ENCODE measurements around the gene TSEN2. TPM values are rescaled to one million over a fixed set of nuclear protein-coding genes. Genes with fewer than 3 reads are reported as not detected.
"Not testable (repeated sequence)": the region's sequence is repeated elsewhere in the genome, so short reads cannot be mapped to it uniquely, and the experiment has no call there.

TSEN2 gene
- total RNA-seq, 3 donors from 2014 or later (not counting 1 experiment from before 2014, with no cell fraction given) = 4.1 to 11.4 (median 5.7) TPM

DNA sequence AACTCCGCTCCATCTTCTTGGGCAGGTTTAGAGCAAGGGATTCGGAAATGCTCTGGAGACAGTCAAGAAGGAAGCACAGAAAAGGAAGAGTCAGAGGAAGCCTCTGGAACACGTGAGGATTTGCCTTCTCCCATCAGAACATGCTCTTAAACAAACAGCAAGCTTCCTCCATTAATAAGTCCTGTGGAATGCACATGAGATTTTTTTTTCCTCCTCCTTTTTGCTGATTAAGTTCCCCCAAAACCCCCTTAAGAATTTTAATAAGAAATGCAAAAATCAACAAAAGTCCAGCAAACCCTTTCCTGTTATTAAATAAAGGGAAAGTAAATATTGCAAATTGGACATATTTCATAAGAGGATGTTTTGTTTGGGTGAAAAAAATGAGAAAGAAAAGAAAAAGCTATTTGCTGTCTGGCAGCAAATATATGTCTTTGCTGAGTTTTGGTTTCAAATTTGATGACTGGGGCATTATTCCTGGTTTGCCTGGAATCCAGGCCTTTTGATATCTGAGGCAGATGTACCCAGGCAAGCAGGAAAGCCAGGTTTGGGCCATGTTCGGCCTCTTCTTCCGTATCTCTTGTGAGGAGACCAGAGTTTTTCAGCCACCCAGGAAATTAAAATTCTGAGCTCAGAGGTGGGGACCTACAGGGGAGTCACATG is 7.9 kb upstream of the TSEN2 start:
- WGBS (ENCODE audit: insufficient coverage) = 90% methylated on average over 5 of the region's 5 CpGs

DNA sequence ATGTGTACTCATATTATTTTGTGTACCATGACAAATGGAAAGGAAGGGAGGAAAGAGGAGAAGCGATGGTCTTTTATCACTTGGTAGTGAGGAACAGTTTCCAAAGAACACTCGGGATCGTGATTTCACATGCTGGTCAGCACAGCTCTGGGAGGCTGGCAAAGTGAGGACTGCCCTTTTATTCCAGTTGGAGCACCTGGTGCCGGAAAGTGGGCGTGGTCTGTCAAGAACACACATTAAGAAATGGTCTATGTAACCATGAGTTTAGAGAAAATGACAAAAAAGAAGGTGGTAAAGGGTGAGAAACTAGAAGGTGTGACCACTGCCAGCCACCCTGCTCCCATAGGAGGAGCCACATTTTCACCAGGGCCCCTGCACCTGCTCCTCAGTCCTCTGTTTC is 7.0 kb upstream of the TSEN2 start:
- no peak for ATAC-seq
- Mint-ChIP-seq H3K27me3 (ENCODE audit: low read depth in 2 of 2) (peaks cover 0 to 3% of the 10 kb centered on the region in 2 donors), H3K9me3 (no peaks in the 10 kb centered on the region), H3K36me3 (no peaks in the 10 kb centered on the region), H3K4me1 (peaks cover 0 to 5% of the 10 kb centered on the region in 2 donors), H3K4me3 (no peak overlapping the region), H3K27ac (no peak overlapping the region)
- TF ChIP-seq, protein P1, sequence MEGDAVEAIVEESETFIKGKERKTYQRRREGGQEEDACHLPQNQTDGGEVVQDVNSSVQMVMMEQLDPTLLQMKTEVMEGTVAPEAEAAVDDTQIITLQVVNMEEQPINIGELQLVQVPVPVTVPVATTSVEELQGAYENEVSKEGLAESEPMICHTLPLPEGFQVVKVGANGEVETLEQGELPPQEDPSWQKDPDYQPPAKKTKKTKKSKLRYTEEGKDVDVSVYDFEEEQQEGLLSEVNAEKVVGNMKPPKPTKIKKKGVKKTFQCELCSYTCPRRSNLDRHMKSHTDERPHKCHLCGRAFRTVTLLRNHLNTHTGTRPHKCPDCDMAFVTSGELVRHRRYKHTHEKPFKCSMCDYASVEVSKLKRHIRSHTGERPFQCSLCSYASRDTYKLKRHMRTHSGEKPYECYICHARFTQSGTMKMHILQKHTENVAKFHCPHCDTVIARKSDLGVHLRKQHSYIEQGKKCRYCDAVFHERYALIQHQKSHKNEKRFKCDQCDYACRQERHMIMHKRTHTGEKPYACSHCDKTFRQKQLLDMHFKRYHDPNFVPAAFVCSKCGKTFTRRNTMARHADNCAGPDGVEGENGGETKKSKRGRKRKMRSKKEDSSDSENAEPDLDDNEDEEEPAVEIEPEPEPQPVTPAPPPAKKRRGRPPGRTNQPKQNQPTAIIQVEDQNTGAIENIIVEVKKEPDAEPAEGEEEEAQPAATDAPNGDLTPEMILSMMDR (IDR thresholded peaks at IDR 0.05) = no peak
- Histone ChIP-seq H3K27me3 (ENCODE audit: control insufficient read depth, insufficient read depth, low read length) (no peaks in the 10 kb centered on the region), H3K4me3 (ENCODE audit: low read length) (no peak overlapping the region), H3K9me3 (ENCODE audit: control insufficient read depth, insufficient read depth, low read length) (no peaks in the 10 kb centered on the region), H3K4me1 (ENCODE audit: control insufficient read depth, insufficient read depth, low read length) (no peaks in the 10 kb centered on the region), H3K36me3 (ENCODE audit: control insufficient read depth, insufficient read depth, low read length) (no peaks in the 10 kb centered on the region), H3K27ac (ENCODE audit: low read length) (no peak overlapping the region)
- DNase-seq = no peak
- intact Hi-C loops (cut with micrococcal nuclease) = no loop called here
- WGBS (ENCODE audit: insufficient coverage) = 96% methylated on average over 5 of the region's 5 CpGs

More for the DNA sequence above, 7.9 kb upstream of the TSEN2 start:
- Histone ChIP-seq H3K9me3 (ENCODE audit: control insufficient read depth, insufficient read depth, low read length) (no peaks in the 10 kb centered on the region), H3K4me3 (ENCODE audit: low read length) (no peak overlapping the region), H3K27ac (ENCODE audit: low read length) (no peak overlapping the region), H3K4me1 (ENCODE audit: control insufficient read depth, insufficient read depth, low read length) (no peaks in the 10 kb centered on the region), H3K36me3 (ENCODE audit: control insufficient read depth, insufficient read depth, low read length) (no peaks in the 10 kb centered on the region), H3K27me3 (ENCODE audit: control insufficient read depth, insufficient read depth, low read length) (no peaks in the 10 kb centered on the region)
- Mint-ChIP-seq H3K4me3 (no peak overlapping the region), H3K9me3 (no peaks in the 10 kb centered on the region), H3K27me3 (ENCODE audit: low read depth in 2 of 2) (peaks cover 0 to 3% of the 10 kb centered on the region in 2 donors), H3K27ac (no peak overlapping the region), H3K4me1 (peaks cover 0 to 5% of the 10 kb centered on the region in 2 donors), H3K36me3 (no peaks in the 10 kb centered on the region)
- intact Hi-C loops (cut with micrococcal nuclease) = no loop called here
- DNase-seq (no peak), ATAC-seq (no peak)
- TF ChIP-seq, protein P1 (IDR thresholded peaks at IDR 0.05) = no peak

DNA sequence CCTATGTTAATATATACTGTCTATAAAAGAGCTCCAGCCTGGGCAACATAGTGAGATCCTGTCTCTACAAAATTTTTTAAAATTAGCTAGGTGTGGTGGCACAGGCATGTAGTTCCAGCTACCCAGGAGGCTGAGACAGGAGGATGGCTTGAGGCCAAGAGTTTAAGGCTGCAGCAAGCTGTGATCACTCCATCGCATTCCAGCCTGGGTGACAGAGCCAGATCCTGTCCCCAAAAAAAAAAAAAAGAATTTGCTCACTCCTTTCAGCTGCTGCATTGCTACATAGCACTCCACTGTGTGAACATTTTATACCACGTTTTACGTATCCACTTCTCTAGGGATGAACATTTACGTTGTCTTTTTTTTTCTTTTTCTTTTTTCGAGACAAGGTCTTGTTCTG is 6.0 kb upstream of the TSEN2 start:
- TF ChIP-seq, protein P1 (IDR thresholded peaks at IDR 0.05) = no peak
- H3K9me3 Mint-ChIP-seq = no peaks in the 10 kb centered on the region
- ATAC-seq = no peak
- Histone ChIP-seq H3K27ac (ENCODE audit: low read length) (no peak overlapping the region), H3K36me3 (ENCODE audit: control insufficient read depth, insufficient read depth, low read length) (no peaks in the 10 kb centered on the region), H3K27me3 (ENCODE audit: control insufficient read depth, insufficient read depth, low read length) (no peaks in the 10 kb centered on the region), H3K9me3 (ENCODE audit: control insufficient read depth, insufficient read depth, low read length) (no peaks in the 10 kb centered on the region), H3K4me1 (ENCODE audit: control insufficient read depth, insufficient read depth, low read length) (peaks cover 2% of the 10 kb centered on the region), H3K4me3 (ENCODE audit: low read length) (no peak overlapping the region)
- WGBS (ENCODE audit: insufficient coverage) = 95% methylated on average over 5 of the region's 5 CpGs
- no peak for DNase-seq
- peaks cover 4 to 9% of the 10 kb centered on the region in 2 donors for H3K4me1 Mint-ChIP-seq
- H3K4me3 Mint-ChIP-seq = no peak overlapping the region
- intact Hi-C loops (cut with micrococcal nuclease) = no loop called here
- peaks cover 0 to 3% of the 10 kb centered on the region in 2 donors for H3K27me3 Mint-ChIP-seq (ENCODE audit: low read depth in 2 of 2)
- H3K36me3 Mint-ChIP-seq = no peaks in the 10 kb centered on the region
- H3K27ac Mint-ChIP-seq = no peak overlapping the region

DNA sequence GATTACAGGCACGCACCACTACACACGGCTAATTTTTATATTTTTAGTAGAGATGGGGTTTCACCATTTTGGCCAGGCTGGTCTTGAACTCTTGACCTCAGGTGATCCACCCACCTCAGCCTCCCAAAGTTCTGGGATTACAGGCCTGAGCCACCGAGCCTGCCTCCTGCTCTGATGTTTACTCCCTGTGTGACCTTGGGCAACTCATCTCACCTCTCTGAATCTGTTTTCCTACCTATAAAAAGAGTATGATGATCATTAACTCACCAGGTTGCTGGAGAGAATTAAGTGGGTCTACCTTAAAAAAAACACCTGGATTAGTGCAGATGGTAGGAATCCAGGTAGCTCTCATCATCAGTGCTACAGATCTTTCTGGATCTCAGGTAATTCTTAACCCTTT is 5.1 kb upstream of the TSEN2 start:
- DNase-seq = not testable (repeated sequence)
- WGBS (ENCODE audit: insufficient coverage) = 86% methylated on average over 1 of the region's 3 CpGs

More for the DNA sequence above, 5.1 kb upstream of the TSEN2 start:
- H3K36me3 ChIP-seq (ENCODE audit: control insufficient read depth, insufficient read depth, low read length); intact Hi-C loops (cut with micrococcal nuclease); H3K27ac ChIP-seq (ENCODE audit: low read length); ATAC-seq; H3K4me3 ChIP-seq (ENCODE audit: low read length); H3K27ac Mint-ChIP-seq; H3K27me3 ChIP-seq (ENCODE audit: control insufficient read depth, insufficient read depth, low read length); H3K27me3 Mint-ChIP-seq (ENCODE audit: low read depth in 2 of 2); H3K4me1 ChIP-seq (ENCODE audit: control insufficient read depth, insufficient read depth, low read length); H3K4me3 Mint-ChIP-seq; H3K36me3 Mint-ChIP-seq; H3K9me3 ChIP-seq (ENCODE audit: control insufficient read depth, insufficient read depth, low read length); H3K9me3 Mint-ChIP-seq: not testable (repeated sequence)
- peaks cover 13 to 17% of the 10 kb centered on the region in 2 donors for H3K4me1 Mint-ChIP-seq

All from natural killer cell (primary cell).